ENCODE measurements around the gene GNG2. TPM values are rescaled to one million over a fixed set of nuclear protein-coding genes. Genes with fewer than 3 reads are reported as not detected.

The GNG2 gene
- polyA plus RNA-seq, 1 of the 3 experiments (the other 2 are of a cell fraction) = 17.8 TPM

DNA sequence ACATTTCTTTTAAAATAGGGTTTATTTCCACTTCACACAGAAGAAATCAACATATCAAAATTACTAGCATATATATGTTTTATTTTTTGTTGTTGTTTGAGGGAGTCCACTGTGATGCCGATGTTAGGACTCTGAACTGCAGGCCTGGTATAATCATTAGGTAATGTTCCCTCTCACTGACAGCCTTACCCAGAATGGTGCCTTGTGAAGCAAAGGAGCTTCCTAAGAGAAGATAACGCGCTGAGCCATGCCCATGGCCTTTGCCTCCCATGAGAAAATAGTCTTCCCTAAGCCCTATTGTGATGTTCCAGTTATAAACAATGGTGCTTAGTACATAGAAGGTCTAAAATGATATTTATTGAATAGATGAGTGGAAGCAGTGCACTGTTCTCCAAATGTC is 12.0 kb downstream of the GNG2 start (continued):
- TF ChIP-seq, protein P1, sequence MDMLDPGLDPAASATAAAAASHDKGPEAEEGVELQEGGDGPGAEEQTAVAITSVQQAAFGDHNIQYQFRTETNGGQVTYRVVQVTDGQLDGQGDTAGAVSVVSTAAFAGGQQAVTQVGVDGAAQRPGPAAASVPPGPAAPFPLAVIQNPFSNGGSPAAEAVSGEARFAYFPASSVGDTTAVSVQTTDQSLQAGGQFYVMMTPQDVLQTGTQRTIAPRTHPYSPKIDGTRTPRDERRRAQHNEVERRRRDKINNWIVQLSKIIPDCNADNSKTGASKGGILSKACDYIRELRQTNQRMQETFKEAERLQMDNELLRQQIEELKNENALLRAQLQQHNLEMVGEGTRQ (IDR thresholded peaks at IDR 0.05; ENCODE audit: borderline replicate concordance, low read depth, low read length) = no peak
- TF ChIP-seq, protein P2, sequence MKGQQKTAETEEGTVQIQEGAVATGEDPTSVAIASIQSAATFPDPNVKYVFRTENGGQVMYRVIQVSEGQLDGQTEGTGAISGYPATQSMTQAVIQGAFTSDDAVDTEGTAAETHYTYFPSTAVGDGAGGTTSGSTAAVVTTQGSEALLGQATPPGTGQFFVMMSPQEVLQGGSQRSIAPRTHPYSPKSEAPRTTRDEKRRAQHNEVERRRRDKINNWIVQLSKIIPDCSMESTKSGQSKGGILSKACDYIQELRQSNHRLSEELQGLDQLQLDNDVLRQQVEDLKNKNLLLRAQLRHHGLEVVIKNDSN (IDR thresholded peaks at IDR 0.05; ENCODE audit: borderline replicate concordance, low read depth) = no peak
- TF ChIP-seq, protein P3, sequence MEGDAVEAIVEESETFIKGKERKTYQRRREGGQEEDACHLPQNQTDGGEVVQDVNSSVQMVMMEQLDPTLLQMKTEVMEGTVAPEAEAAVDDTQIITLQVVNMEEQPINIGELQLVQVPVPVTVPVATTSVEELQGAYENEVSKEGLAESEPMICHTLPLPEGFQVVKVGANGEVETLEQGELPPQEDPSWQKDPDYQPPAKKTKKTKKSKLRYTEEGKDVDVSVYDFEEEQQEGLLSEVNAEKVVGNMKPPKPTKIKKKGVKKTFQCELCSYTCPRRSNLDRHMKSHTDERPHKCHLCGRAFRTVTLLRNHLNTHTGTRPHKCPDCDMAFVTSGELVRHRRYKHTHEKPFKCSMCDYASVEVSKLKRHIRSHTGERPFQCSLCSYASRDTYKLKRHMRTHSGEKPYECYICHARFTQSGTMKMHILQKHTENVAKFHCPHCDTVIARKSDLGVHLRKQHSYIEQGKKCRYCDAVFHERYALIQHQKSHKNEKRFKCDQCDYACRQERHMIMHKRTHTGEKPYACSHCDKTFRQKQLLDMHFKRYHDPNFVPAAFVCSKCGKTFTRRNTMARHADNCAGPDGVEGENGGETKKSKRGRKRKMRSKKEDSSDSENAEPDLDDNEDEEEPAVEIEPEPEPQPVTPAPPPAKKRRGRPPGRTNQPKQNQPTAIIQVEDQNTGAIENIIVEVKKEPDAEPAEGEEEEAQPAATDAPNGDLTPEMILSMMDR (IDR thresholded peaks at IDR 0.05) = no peak

DNA sequence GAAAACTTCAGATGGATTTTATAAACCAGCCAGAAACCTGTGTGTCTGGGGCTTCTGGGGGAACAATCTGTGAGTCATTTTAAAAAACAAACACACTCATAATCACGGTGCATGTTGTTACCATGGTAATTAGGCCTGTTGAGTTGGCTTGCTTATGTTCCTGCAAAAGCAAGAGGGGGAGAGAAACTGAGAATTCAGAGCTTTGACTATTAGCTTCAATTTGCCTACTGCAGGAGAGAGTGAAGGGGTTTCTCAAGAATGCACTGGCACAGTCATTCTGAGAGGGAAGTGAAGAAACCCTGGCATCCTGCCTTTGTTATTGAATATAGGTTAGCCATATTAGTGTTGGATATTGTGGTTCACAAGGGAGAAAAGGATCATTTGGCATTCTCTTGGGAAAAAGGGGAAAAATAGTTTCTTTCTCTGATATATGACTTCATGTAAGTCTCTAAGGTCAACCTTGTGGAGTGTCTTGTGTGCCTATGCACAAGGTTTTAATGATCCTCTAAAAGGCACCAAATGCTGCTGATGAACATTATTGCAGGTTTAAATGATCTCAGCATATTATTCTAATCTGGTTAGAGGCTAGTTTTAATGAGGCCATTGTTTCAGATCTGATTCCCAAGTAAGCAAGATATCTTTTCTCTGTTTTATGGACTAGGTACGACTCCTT is 12.9 kb downstream of the GNG2 start:
- CTCF ChIA-PET = no interaction called here
- TF ChIP-seq SIN3A (IDR thresholded peaks at IDR 0.05; ENCODE audit: borderline replicate concordance, low read depth, low read length) (no peak), FOSL2 (IDR thresholded peaks at IDR 0.05; ENCODE audit: borderline replicate concordance, low read depth) (peak; percentile 41; the same call in 1 of the 2 replicates), TCF12 (IDR thresholded peaks at IDR 0.05) (peak; percentile 37), RCOR1 (IDR thresholded peaks at IDR 0.05; ENCODE audit: low read length) (no peak), TEAD4 (IDR thresholded peaks at IDR 0.05; ENCODE audit: borderline replicate concordance, insufficient read depth) (no peak)
- TF ChIP-seq, protein P4, sequence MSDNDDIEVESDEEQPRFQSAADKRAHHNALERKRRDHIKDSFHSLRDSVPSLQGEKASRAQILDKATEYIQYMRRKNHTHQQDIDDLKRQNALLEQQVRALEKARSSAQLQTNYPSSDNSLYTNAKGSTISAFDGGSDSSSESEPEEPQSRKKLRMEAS (IDR thresholded peaks at IDR 0.05; ENCODE audit: low read depth) = no peak
- no peak overlapping the region; the same call in 1 of the 2 replicates for H2AFZ ChIP-seq (ENCODE audit: low read depth)
- POLR2A ChIA-PET = no interaction called here
- H3K27me3 ChIP-seq (ENCODE audit: insufficient read depth) = no peaks in the 10 kb centered on the region
- peaks cover 7% of the 10 kb centered on the region for H3F3A ChIP-seq (replicated peaks; ENCODE audit: insufficient read depth)
- H3K9me3 ChIP-seq = no peaks in the 10 kb centered on the region
- peak overlapping the region; percentile 84 to 86 for H3K27ac ChIP-seq (ENCODE audit: low read depth in 2 of 2, low read length in 1 of 2)
- H3K4me3 ChIP-seq (ENCODE audit: low read depth in 2 of 2, low read length in 1 of 2) = no peak overlapping the region
- peaks cover 54% of the 10 kb centered on the region for H3K79me2 ChIP-seq (ENCODE audit: insufficient read depth)
- H3K9ac ChIP-seq = peak overlapping the region; percentile 38; the same call in 1 of the 2 replicates
- H3K4me2 ChIP-seq = peak overlapping the region; percentile 58; the same call in 1 of the 2 replicates
- no peaks in the 10 kb centered on the region for H4K20me1 ChIP-seq (ENCODE audit: insufficient read depth)
- peak; percentile 33 for DNase-seq
- WGBS (ENCODE audit: low lambda C conversion rate) = 31% methylated on average over 2 of the region's 2 CpGs
- H3K36me3 ChIP-seq (replicated peaks in 1 of 2; ENCODE audit: control insufficient read depth in 1 of 2, insufficient read depth in 2 of 2, low read length in 1 of 2) = no peaks in the 10 kb centered on the region
- H3K4me1 ChIP-seq (ENCODE audit: control insufficient read depth in 1 of 2, insufficient read depth in 2 of 2, low read depth in 1 of 2, low read length in 1 of 2) = peaks cover 8 to 44% of the 10 kb centered on the region in 2 experiments; a peak in 2 of 4 replicates
- H3K9me2 ChIP-seq = no peaks in the 10 kb centered on the region

DNA sequence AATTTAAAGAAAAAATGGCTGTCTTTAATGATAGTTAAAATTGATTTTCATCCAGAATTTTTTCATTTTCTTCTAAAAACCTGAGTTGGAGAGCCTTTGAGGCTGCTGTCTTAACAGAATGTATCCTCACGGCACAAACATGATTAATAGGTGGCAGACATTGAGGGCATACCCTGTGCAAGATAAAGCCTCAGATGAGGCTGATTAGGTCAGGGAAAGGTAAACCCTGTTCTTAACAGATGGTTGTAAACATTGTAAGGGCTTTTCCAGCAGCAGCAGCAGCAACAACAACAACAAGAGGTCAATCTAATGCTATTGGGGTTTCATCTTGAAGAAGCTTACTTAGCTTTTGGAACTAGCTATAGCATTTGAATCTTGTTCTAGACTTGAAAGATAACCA is 17.4 kb downstream of the GNG2 start:
- DNase-seq = no peak
- H3K9ac ChIP-seq = no peak overlapping the region
- peaks cover 0 to 13% of the 10 kb centered on the region in 2 experiments for H3K36me3 ChIP-seq (replicated peaks in 1 of 2; ENCODE audit: control insufficient read depth in 1 of 2, insufficient read depth in 2 of 2, low read length in 1 of 2)
- no peak overlapping the region for H2AFZ ChIP-seq (ENCODE audit: low read depth)
- H3K27me3 ChIP-seq (ENCODE audit: insufficient read depth) = no peaks in the 10 kb centered on the region
- H3K4me1 ChIP-seq (ENCODE audit: control insufficient read depth in 1 of 2, insufficient read depth in 2 of 2, low read depth in 1 of 2, low read length in 1 of 2) = peaks cover 8 to 34% of the 10 kb centered on the region in 2 experiments; a peak in 2 of 4 replicates
- H3K9me2 ChIP-seq = no peaks in the 10 kb centered on the region
- H4K20me1 ChIP-seq (ENCODE audit: insufficient read depth) = no peaks in the 10 kb centered on the region
- 91% methylated on average over 1 of the region's 1 CpG for WGBS (ENCODE audit: low lambda C conversion rate)
- CTCF ChIA-PET = no interaction called here
- TF ChIP-seq, protein P5, sequence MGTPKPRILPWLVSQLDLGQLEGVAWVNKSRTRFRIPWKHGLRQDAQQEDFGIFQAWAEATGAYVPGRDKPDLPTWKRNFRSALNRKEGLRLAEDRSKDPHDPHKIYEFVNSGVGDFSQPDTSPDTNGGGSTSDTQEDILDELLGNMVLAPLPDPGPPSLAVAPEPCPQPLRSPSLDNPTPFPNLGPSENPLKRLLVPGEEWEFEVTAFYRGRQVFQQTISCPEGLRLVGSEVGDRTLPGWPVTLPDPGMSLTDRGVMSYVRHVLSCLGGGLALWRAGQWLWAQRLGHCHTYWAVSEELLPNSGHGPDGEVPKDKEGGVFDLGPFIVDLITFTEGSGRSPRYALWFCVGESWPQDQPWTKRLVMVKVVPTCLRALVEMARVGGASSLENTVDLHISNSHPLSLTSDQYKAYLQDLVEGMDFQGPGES (IDR thresholded peaks at IDR 0.05; ENCODE audit: low read depth, low read length) = no peak
- TF ChIP-seq GATA2 (CRISPR knock-in tag; IDR thresholded peaks at IDR 0.05) (peak; percentile 44; the same call in 1 of the 2 replicates), TEAD4 (IDR thresholded peaks at IDR 0.05; ENCODE audit: borderline replicate concordance, insufficient read depth) (no peak), FOXM1 (IDR thresholded peaks at IDR 0.05; ENCODE audit: low read depth) (no peak), FOSL2 (IDR thresholded peaks at IDR 0.05; ENCODE audit: borderline replicate concordance, low read depth) (no peak), EZH2phosphoT487 (IDR thresholded peaks at IDR 0.05; ENCODE audit: borderline replicate concordance, low read depth) (no peak)
- TF ChIP-seq, protein P2 (IDR thresholded peaks at IDR 0.05; ENCODE audit: borderline replicate concordance, low read depth) = no peak
- TF ChIP-seq, protein P4 (IDR thresholded peaks at IDR 0.05; ENCODE audit: low read depth) = no peak
- no peak overlapping the region for H3K4me2 ChIP-seq
- H3K27ac ChIP-seq (ENCODE audit: low read depth in 2 of 2, low read length in 1 of 2) = peak overlapping the region in 1 of 2 experiments; percentile 47; a peak in 1 of 4 replicates
- no peak overlapping the region for H3K4me3 ChIP-seq (ENCODE audit: low read depth in 2 of 2, low read length in 1 of 2)
- H3K79me2 ChIP-seq (ENCODE audit: insufficient read depth) = peaks cover 18% of the 10 kb centered on the region
- no peaks in the 10 kb centered on the region for H3K9me3 ChIP-seq
- peaks cover 7% of the 10 kb centered on the region for H3F3A ChIP-seq (replicated peaks; ENCODE audit: insufficient read depth)
- POLR2A ChIA-PET = no interaction called here

Measured in SK-N-SH (cell line).